Stimulated activated naive B cell treated with anti-CD40 and anti-IgM and Interleukin-4, amounts not matched to agents 10 μg/mL and 1 μg/mL and 100 μg/mL, for 72 hours (primary cell): Measurements from ENCODE around the gene CTNNBL1.
"Not testable (repeated sequence)": the region's sequence is repeated elsewhere in the genome, so short reads cannot be mapped to it uniquely, and the experiment has no call there.

ENCODE experiments used
- ATAC-seq, 2 donors: fragments of 150-1000 bp; cut with Tn5 transposase; replicated peaks; 2 replicates each; pipeline ENCODE4 v1.10.0; 2021; ENCODE audit warnings: moderate library complexity in 1 of 2
- DNase-seq: peaks from one replicate; pipeline ENCODE4 v3.0.0; 2021
- H3K27ac Mint-ChIP-seq: one replicate; pipeline ENCODE4 v1.8.0; 2022; ENCODE audit warnings: mild to moderate bottlenecking, mixed read lengths
- H3K27me3 Mint-ChIP-seq, 2 donors: one replicate each; pipeline ENCODE4 v1.8.0; 2022; ENCODE audit warnings: mixed read lengths in 2 of 2
- H3K36me3 Mint-ChIP-seq, 2 donors: one replicate each; pipeline ENCODE4 v1.8.0; 2022; ENCODE audit warnings: mixed read lengths in 2 of 2, mild to moderate bottlenecking in 1 of 2
- H3K4me1 Mint-ChIP-seq, 2 donors: one replicate each; pipeline ENCODE4 v1.8.0; 2022; ENCODE audit warnings: mixed read lengths in 2 of 2, mild to moderate bottlenecking in 1 of 2
- H3K4me3 Mint-ChIP-seq, 2 donors: one replicate each; pipeline ENCODE4 v1.8.0; 2022; ENCODE audit warnings: mild to moderate bottlenecking in 2 of 2, mixed read lengths in 2 of 2, moderate library complexity in 1 of 2
- H3K9me3 Mint-ChIP-seq, 2 donors: one replicate each; pipeline ENCODE4 v1.8.0; 2022; ENCODE audit warnings: mixed read lengths in 2 of 2, mild to moderate bottlenecking in 1 of 2

CTNNBL1 gene

GRCh38 chr20:37711994-37712964, 18.4 kb downstream of the CTNNBL1 start:
- Mint-ChIP-seq H3K36me3 (peaks cover 23 to 38% of the 10 kb centered on the region in 2 donors), H3K4me1 (peaks cover 19 to 61% of the 10 kb centered on the region in 2 donors), H3K4me3 (no peak overlapping the region), H3K27ac (no peak overlapping the region), H3K9me3 (no peaks in the 10 kb centered on the region), H3K27me3 (no peaks in the 10 kb centered on the region)
- no peak for DNase-seq
- no peak for ATAC-seq

GRCh38 chr20:37713396-37713795, 19.6 kb downstream of the CTNNBL1 start:
- no peak for ATAC-seq
- peaks cover 19 to 50% of the 10 kb centered on the region in 2 donors for H3K4me1 Mint-ChIP-seq
- H3K36me3 Mint-ChIP-seq, result peaks cover 18 to 31% of the 10 kb centered on the region in 2 donors
- H3K4me3 Mint-ChIP-seq, result no peak overlapping the region
- no peaks in the 10 kb centered on the region for H3K27me3 Mint-ChIP-seq
- no peaks in the 10 kb centered on the region for H3K9me3 Mint-ChIP-seq
- H3K27ac Mint-ChIP-seq, result no peak overlapping the region
- no peak for DNase-seq

- no peaks in the 10 kb centered on the region for H3K9me3 Mint-ChIP-seq
- H3K27ac Mint-ChIP-seq, result no peak overlapping the region
- no peak overlapping the region for H3K4me3 Mint-ChIP-seq
- H3K36me3 Mint-ChIP-seq, result peaks cover 10 to 27% of the 10 kb centered on the region in 2 donors
- ATAC-seq, result no peak
- no peaks in the 10 kb centered on the region for H3K27me3 Mint-ChIP-seq
- no peak for DNase-seq
- peaks cover 14 to 32% of the 10 kb centered on the region in 2 donors for H3K4me1 Mint-ChIP-seq
These were observed 21.3 kb downstream of the CTNNBL1 start for GRCh38 chr20:37714978-37715672.

- no peak overlapping the region for H3K27ac Mint-ChIP-seq
- no peaks in the 10 kb centered on the region for H3K27me3 Mint-ChIP-seq
- ATAC-seq (no peak), DNase-seq (no peak)
- H3K4me3 Mint-ChIP-seq, result no peak overlapping the region
- H3K36me3 Mint-ChIP-seq, result peaks cover 14 to 24% of the 10 kb centered on the region in 2 donors
- H3K9me3 Mint-ChIP-seq, result peaks cover 6% of the 10 kb centered on the region in 2 donors
- H3K4me1 Mint-ChIP-seq, result peaks cover 4 to 15% of the 10 kb centered on the region in 2 donors
These were observed 27.9 kb downstream of the CTNNBL1 start for GRCh38 chr20:37721751-37722150.

- Mint-ChIP-seq H3K36me3 (peaks cover 14 to 24% of the 10 kb centered on the region in 2 donors), H3K4me1 (peaks cover 4 to 20% of the 10 kb centered on the region in 2 donors)
- H3K27me3 Mint-ChIP-seq, ATAC-seq, H3K4me3 Mint-ChIP-seq, DNase-seq, H3K27ac Mint-ChIP-seq, H3K9me3 Mint-ChIP-seq: not testable (repeated sequence)
These were observed 28.5 kb downstream of the CTNNBL1 start for GRCh38 chr20:37722312-37722711.

- Mint-ChIP-seq H3K27ac (no peak overlapping the region), H3K4me3 (no peak overlapping the region), H3K4me1 (peaks cover 9 to 30% of the 10 kb centered on the region in 2 donors), H3K9me3 (peaks cover 6% of the 10 kb centered on the region in 2 donors), H3K27me3 (no peaks in the 10 kb centered on the region), H3K36me3 (peaks cover 14 to 29% of the 10 kb centered on the region in 2 donors)
- ATAC-seq (no peak), DNase-seq (no peak)
These were observed 29.8 kb downstream of the CTNNBL1 start for GRCh38 chr20:37723668-37724067.

GRCh38 chr20:37725165-37725564, 31.3 kb downstream of the CTNNBL1 start:
- H3K9me3 Mint-ChIP-seq, result peaks cover 6% of the 10 kb centered on the region in 2 donors
- H3K27me3 Mint-ChIP-seq, result no peaks in the 10 kb centered on the region
- H3K27ac Mint-ChIP-seq, result no peak overlapping the region
- DNase-seq, result no peak
- H3K4me3 Mint-ChIP-seq, result no peak overlapping the region
- H3K4me1 Mint-ChIP-seq, result peaks cover 9 to 38% of the 10 kb centered on the region in 2 donors
- peaks cover 15 to 26% of the 10 kb centered on the region in 2 donors for H3K36me3 Mint-ChIP-seq
- ATAC-seq, result no peak

GRCh38 chr20:37725855-37726254, 32.0 kb downstream of the CTNNBL1 start:
- ATAC-seq (no peak), DNase-seq (no peak)
- Mint-ChIP-seq H3K27ac (no peak overlapping the region), H3K4me3 (no peak overlapping the region), H3K9me3 (peaks cover 6% of the 10 kb centered on the region in 2 donors), H3K27me3 (no peaks in the 10 kb centered on the region), H3K4me1 (peaks cover 9 to 38% of the 10 kb centered on the region in 2 donors), H3K36me3 (peaks cover 13 to 27% of the 10 kb centered on the region in 2 donors)

- Mint-ChIP-seq H3K4me1 (peaks cover 9 to 38% of the 10 kb centered on the region in 2 donors), H3K27me3 (no peaks in the 10 kb centered on the region), H3K36me3 (peaks cover 9 to 24% of the 10 kb centered on the region in 2 donors), H3K9me3 (peaks cover 4 to 6% of the 10 kb centered on the region in 2 donors), H3K27ac (no peak overlapping the region), H3K4me3 (no peak overlapping the region)
- ATAC-seq (no peak), DNase-seq (no peak)
These were observed 32.5 kb downstream of the CTNNBL1 start for GRCh38 chr20:37726321-37726720.

GRCh38 chr20:37726971-37727956, 33.4 kb downstream of the CTNNBL1 start:
- no peak for DNase-seq
- Mint-ChIP-seq H3K27ac (no peak overlapping the region), H3K9me3 (no peaks in the 10 kb centered on the region)

GRCh38 chr20:37727957-37728634, 34.3 kb downstream of the CTNNBL1 start:
- no peak for ATAC-seq
- Mint-ChIP-seq H3K9me3 (no peaks in the 10 kb centered on the region), H3K27me3 (no peaks in the 10 kb centered on the region)

More at GRCh38 chr20:37726971-37727956, 33.4 kb downstream of the CTNNBL1 start:
- H3K4me3 Mint-ChIP-seq, result no peak overlapping the region
- H3K4me1 Mint-ChIP-seq, result peaks cover 8 to 38% of the 10 kb centered on the region in 2 donors
- H3K27me3 Mint-ChIP-seq, result no peaks in the 10 kb centered on the region
- ATAC-seq, result no peak
- peaks cover 9 to 23% of the 10 kb centered on the region in 2 donors for H3K36me3 Mint-ChIP-seq

GRCh38 chr20:37728635-37728983, 34.8 kb downstream of the CTNNBL1 start:
- no peak for ATAC-seq
- H3K4me1 Mint-ChIP-seq, result peaks cover 14 to 41% of the 10 kb centered on the region in 2 donors
- no peak for DNase-seq
- H3K9me3 Mint-ChIP-seq, result no peaks in the 10 kb centered on the region
- no peak overlapping the region for H3K4me3 Mint-ChIP-seq
- peaks cover 15 to 34% of the 10 kb centered on the region in 2 donors for H3K36me3 Mint-ChIP-seq
- H3K27ac Mint-ChIP-seq, result no peak overlapping the region
- no peaks in the 10 kb centered on the region for H3K27me3 Mint-ChIP-seq

More at GRCh38 chr20:37727957-37728634, 34.3 kb downstream of the CTNNBL1 start:
- H3K36me3 Mint-ChIP-seq, result peaks cover 14 to 28% of the 10 kb centered on the region in 2 donors
- H3K27ac Mint-ChIP-seq, result no peak overlapping the region
- H3K4me1 Mint-ChIP-seq, result peaks cover 13 to 43% of the 10 kb centered on the region in 2 donors
- H3K4me3 Mint-ChIP-seq, result no peak overlapping the region
- no peak for DNase-seq

- H3K27ac Mint-ChIP-seq, result no peak overlapping the region
- H3K4me1 Mint-ChIP-seq, result peaks cover 14 to 39% of the 10 kb centered on the region in 2 donors
- no peak for DNase-seq
- no peak for ATAC-seq
- peaks cover 15 to 35% of the 10 kb centered on the region in 2 donors for H3K36me3 Mint-ChIP-seq
- H3K4me3 Mint-ChIP-seq, result no peak overlapping the region
- no peaks in the 10 kb centered on the region for H3K27me3 Mint-ChIP-seq
- H3K9me3 Mint-ChIP-seq, result no peaks in the 10 kb centered on the region
These were observed 35.6 kb downstream of the CTNNBL1 start for GRCh38 chr20:37729452-37729851.
